ENCODE results near the gene FHDC1. TPM values are rescaled to one million over a fixed set of nuclear protein-coding genes. Genes with fewer than 3 reads are reported as not detected.
A peak's percentile ranks its signal among the peaks of the same experiment; 100 is the strongest.

FHDC1 gene
- total and polyA plus RNA-seq, 10 of the 15 experiments (the other 5 are each of a cell fraction or from before 2014, with no cell fraction given) = 0.04 to 0.12 (median 0.06) TPM; not detected in 3

- H3K27ac ChIP-seq (ENCODE audit: control insufficient read depth, insufficient read depth) = no peak overlapping the region
- 0 out of 2 replicates have a peak, but pooled peaks cover 3% of the 10 kb centered on the region for H4K20me1 ChIP-seq (ENCODE audit: control insufficient read depth, insufficient read depth)
- BruUV-seq (replicated peaks) = no TSS peak
- peaks cover 9 to 20% of the 10 kb centered on the region in 2 experiments for H3K27me3 ChIP-seq (replicated peaks in 1 of 2; ENCODE audit: control insufficient read depth in 2 of 2, insufficient read depth in 2 of 2, low read length in 1 of 2)
- no peak for DNase-seq (ENCODE audit: low read depth, low spot score)
- FAIRE-seq = no peak
- no peaks in the 10 kb centered on the region for H3K79me2 ChIP-seq (ENCODE audit: control insufficient read depth, insufficient read depth, low read length)
- H3K9me3 ChIP-seq (replicated peaks; ENCODE audit: control insufficient read depth, insufficient read depth, low read length) = no peaks in the 10 kb centered on the region; the same call in 2 of the 3 replicates
- 20% methylated on average over 16 of the region's 16 CpGs for WGBS (ENCODE audit: insufficient coverage, insufficient replicate concordance, low lambda C conversion rate, missing lambda C conversion rate)
- ATAC-seq = no peak
- ChIA-PET SMC1A (ENCODE audit: uncharacterized antibody, unreplicated experiment) (no interaction called here), RAD21 (ENCODE audit: unreplicated experiment) (no interaction called here), POLR2A (no interaction called here), CTCF (no interaction called here)
- H3K4me2 ChIP-seq (ENCODE audit: control insufficient read depth, insufficient read depth) = 0 out of 2 replicates have a peak overlapping the region, but pooled peaks have one; percentile 94
- H3K4me3 ChIP-seq = 0 out of 2 replicates have a peak overlapping the region, but pooled peaks have one; percentile 74
- H3K4me1 ChIP-seq (ENCODE audit: control insufficient read depth, insufficient read depth, low read length) = peaks cover 10% of the 10 kb centered on the region
- no peak overlapping the region for H3K9ac ChIP-seq (ENCODE audit: control insufficient read depth, insufficient read depth, low read length)
- H3K36me3 ChIP-seq (ENCODE audit: control insufficient read depth in 2 of 2, insufficient read depth in 2 of 2, low read length in 1 of 2) = no peaks in the 10 kb centered on the region
- TF ChIP-seq CTCF (IDR thresholded peaks at IDR 0.05 in 2 of 3, conservative IDR thresholded peaks at IDR 0.05 in 1 of 3; ENCODE audit: control insufficient read depth in 2 of 3, extremely low read depth in 1 of 3, insufficient read depth in 1 of 3, low read depth in 3 of 3, low read length in 3 of 3) (0 out of 6 replicates have a peak, but pooled peaks of 1 of the 3 experiments have one; percentile 6), RB1 (IDR thresholded peaks at IDR 0.05; ENCODE audit: borderline replicate concordance) (no peak), SREBF2 (IDR thresholded peaks at IDR 0.05; ENCODE audit: low read length) (no peak)
- intact Hi-C loops (cut with micrococcal nuclease; ENCODE audit: unreplicated experiment) = no loop called here
- no peak overlapping the region for H2AFZ ChIP-seq (ENCODE audit: control insufficient read depth, low read depth, low read length)
- in situ Hi-C loops (cut with MboI) = no loop called here
Observed at GRCh38 chr4:152935143-152935542, 980 bp upstream of the FHDC1 start.
